IPS-NIHi7 (cell line): Measurements from ENCODE around the gene STIL.
"Not testable (repeated sequence)": the region's sequence is repeated elsewhere in the genome, so short reads cannot be mapped to it uniquely, and the experiment has no call there.

Experiments
- DNase-seq: peaks from one replicate; pipeline ENCODE4 v3.0.0; 2012; ENCODE audit warnings: mixed read lengths; ENCODE audit errors: extremely low spot score

STIL gene

DNA sequence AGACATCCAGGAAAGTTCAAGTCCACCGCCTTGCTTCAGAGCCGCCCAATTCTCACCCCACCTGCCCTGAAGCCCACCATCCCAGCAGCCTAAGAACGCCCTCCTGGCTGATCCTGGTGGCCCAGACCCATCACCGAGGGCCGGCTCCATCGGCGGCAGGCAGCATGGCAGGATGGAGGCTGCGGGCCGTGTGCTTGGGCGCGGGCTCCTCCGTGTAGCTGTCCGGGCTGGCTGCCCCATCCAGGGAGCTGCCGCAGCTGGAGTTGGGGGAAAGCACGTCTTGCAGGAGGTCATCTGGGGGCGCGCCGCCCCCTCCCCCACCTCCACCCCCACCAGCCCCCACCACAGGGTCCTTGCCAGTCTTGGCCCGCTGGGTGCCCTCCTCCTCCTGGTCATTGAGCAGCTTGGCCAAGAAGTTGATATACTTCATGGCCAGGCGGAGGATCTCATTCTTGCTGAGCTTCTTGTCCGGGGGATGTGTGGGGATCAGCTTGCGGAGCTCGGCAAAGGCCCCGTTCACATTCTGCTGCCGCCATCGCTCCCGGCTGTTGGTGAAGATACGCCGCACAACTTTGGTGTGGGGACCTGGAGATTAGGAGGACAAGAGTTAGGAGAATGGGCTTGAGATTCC is 94.2 kb downstream of the STIL start:
- DNase-seq, result no peak

DNA sequence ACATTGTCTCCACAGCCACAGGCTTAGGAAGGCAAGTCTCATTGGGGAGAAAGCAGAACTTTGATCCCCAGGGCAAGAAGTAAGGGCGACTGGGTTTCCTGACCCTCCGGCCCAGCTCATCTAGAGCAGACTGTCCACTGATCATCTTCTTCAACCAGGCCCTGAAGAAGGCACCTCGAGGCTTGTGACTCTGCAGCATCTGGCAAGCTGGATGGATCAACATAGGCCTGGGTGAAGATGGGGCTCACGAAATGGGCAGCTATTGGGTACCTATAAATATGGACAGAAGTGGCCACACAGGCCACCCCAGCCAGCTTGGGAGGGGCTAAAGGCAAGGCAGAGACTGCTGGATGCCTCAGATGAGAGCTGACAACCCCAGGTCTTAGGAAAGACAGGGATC is 94.9 kb downstream of the STIL start:
- no peak for DNase-seq

DNA sequence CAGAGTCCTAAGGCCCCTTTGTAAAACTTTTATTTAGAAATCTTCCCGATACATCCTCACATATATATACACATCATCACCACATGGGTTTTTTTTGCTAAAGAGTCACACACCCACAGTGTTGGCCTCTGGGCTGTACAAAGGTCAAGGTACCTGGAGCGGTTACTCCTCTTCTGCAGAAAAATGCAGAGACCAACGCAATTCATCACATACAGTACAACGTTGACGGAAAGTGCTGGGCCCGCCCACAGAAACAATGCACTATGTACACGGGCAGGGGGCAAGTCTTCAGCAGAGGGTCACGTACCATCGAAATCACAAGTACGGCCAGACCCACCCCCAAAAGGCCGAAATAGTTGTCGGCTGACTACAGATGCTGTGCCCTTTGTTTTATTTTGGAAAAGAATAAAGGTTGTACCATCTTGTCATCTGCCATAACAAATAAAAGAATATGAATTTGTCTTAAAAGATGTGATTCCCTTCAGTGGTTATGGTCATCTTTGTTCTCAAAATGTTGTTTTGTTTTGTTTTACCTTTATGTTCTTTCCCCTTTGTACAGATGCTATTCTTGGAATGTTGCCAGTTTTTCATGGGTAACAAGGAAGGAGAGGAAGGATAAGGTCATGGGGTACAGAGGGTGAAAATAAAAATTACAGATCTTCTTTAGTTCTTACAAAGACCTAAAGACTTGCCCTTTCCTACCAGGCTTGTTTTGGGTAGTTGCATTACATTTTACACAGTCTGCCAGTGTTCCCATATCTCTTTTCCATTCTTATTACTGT is 97.5 kb downstream of the STIL start:
- DNase-seq, result no peak

DNA sequence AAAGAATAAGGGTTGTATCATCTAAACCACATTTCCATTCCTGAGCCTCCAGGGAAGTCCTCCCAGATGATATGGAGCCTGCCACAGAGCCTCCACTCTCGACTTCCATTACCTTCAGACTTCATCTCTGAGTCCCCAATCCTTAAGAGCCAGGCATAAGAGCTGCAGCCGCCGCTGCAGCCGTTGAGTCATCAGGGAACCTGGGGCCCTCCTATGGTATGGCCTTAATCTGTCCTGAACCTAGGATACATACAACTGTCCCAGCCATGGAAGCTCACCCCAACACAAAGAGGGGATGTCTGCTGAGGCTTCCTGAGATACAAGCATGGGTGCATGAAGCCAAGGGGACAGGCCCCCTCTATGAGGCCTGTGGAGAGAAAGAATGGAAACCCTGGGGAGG is 98.2 kb downstream of the STIL start:
- no peak for DNase-seq

DNA sequence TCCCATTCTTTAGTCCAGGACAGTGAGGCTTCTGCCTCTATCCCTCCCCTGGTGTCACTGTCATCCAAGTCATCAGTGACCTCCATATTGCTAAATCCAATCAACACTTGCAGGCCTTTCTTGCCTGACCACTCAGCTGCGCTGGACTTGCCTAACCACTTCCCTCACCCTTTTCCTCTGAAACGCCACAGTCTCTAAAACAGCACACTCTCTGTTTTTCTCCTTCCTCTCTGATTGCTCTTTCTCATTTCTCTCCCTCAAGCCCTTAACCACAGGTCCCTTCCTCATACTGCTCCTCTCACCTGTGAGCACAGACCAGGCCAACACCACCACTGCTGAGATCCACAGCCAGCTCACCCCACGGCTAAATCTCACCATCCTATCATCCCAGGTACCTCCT is 99.4 kb downstream of the STIL start:
- DNase-seq, result no peak

DNA sequence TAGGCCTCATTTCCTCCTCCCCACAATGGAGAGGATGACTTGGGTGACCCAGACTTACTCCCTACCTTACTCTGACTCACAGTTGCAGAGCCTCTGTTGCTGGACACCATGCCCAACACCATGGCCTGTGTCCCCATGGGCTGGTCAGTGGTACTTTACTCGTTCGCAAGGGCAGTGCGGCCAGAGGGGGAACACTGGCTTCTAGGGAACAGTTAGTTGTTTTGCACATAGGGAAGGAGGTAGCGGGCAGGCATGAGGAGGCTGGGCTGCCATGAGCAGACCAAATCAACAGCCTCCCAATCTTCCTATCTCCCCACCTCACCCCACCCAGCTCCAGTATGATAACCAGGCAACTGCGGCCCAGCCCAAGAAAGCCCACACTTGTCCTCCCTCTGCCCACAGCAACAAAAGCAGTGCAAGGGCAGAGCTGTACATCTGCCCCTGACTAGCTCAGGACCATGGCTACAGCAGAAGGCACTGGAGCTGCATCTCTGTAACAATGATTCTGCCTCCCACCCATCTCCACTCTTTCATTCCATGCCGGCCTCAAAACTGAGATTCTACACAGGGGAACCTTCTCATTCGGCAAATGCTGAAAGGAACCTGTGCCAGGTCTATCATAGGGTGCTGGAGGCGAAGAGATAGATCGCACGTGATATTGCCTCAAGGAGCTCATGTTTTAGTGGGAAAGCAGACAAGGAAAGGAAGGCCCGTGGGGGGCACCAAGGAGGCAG is 100.5 kb downstream of the STIL start:
- no peak for DNase-seq

DNA sequence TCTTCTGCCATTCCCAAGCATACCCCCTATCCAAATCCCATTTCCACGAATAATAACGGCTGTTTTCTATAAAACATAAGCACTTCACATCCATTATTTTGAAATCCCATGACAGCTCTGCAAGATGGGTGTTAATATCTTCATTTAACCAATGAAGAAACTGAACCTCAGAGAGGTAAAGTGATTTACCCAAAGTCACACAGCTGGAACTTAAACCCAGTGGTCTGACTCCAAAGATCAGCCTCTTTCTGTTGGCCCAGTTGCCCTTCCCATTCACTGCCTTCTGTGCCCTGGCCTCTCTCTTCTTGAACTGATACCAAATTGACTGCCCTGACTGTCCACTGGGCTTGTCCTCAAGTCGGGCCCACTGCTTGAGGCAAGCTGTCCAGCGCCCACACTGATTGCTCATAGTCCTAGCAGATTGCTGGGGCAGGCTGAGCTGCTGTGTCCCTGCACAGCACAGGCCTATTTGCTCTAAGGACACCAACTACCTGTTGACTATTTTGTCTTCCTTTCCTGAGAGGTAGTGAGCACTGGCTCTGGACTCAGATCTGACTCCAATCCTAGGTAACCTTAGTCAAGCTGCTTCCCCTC is 101.2 kb downstream of the STIL start:
- no peak for DNase-seq

DNA sequence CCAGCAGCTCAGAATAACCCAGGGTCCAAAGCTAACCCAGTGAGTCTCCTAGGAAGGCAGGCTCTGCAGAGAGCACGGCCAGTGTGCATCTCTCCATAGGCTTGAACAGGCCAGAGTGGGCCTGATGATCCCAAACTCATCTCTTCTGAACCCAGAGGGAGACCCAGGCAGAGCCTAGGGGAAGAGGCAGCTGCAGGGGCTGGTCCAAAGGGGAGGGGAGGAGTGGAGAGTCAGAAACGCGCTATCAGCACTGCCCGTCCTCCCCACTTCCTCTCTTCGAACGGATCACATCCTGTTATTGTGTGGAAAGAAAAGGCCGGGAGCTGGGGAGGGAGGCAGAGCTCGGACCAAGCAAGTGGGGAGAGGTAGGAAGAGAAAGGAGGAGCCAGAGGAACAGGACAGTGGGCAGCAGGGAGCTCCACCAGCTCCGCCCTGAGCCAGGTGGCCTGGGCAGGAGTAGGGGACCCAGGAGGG is 102.1 kb downstream of the STIL start:
- DNase-seq, result no peak

DNA sequence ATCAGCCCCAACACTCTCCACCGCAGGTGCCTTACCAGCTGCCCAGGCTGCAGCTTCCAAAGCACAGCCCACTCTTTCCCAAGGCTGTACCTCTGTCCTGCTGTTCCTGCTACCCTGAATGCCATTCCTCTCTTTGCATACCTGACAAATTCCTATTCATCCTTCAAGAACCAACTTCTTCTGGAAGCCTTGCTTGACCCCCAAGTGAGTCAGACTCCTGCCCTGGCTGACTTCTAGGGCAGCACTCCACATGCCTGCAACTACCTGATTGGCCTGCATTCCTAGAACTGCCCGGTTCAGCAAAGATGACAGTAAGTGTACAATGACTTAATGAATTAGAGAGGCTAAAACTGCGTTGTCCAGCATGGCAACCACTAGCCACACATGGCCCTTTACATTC is 103.3 kb downstream of the STIL start:
- no peak for DNase-seq

DNA sequence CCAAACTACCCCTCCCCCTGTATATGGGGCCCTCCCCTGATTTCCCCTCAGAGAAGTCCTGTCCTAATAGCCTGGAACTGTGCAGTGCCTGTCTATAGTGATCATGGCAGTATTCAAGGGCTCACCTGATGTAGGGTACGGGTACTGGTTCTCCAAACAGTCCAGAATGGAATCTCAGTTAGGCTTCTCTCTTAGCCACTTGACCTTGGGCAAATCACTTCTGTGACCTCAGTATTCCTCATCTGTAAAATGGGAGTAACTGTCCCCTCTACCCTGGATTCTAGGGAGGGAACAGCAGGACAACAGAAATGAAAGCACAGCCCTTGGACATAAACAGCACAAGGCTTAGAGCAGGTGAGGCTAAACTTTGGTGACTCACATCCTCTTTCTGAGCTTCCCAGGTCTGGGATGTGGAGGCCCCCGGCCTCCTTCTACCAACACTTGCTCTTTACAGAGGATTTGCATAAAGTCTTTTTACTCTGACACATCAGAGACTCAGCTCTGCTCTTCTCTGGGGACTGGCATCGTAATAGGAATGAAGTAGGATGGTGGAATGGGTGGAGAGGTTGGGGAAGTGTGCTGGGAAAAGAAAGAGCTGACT is 104.1 kb downstream of the STIL start:
- DNase-seq, result no peak

DNA sequence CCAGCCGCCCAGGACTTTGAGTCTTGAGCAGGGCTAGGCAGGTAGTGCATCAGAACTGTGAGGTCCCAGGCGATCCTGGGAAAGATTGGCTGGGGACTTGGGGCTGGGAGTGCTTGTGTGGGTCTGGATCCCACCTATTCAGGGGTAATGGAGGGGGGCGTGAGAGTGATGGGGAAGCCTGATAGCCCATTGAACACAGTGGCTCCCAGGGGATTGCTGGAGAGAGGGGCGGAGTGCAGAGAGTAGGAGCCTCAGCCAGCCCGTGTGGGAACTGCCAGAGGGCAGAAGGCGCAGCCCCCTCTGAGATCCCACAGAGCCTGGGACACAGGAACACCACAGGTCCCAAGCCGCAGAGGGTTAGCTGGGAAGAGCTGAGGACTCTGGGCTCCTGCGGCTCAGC is 104.9 kb downstream of the STIL start:
- no peak for DNase-seq

DNA sequence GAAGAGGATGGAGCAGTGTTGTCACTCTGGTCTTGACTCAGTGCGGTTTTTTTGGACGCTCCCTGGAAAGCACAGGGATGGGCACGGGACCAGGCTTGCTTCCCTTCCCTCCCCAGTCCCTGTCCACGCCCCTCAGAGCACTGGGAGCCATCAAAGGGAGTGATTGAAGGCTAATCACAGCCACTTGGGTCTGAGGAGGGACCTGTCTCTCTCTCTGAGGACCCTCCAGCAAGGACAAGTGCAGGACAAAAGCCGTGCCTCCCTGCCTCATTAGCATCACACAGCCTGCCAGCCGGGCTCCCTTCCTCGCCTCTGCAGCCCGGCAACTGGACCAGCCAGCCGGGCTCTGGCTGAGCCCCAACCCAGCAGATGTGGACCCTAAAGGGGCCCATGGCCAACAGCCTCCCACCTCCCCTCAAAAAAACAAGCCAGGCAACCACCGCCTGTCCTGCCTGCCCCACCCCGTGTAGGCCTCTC is 105.5 kb downstream of the STIL start:
- DNase-seq, result peak; percentile 81

DNA sequence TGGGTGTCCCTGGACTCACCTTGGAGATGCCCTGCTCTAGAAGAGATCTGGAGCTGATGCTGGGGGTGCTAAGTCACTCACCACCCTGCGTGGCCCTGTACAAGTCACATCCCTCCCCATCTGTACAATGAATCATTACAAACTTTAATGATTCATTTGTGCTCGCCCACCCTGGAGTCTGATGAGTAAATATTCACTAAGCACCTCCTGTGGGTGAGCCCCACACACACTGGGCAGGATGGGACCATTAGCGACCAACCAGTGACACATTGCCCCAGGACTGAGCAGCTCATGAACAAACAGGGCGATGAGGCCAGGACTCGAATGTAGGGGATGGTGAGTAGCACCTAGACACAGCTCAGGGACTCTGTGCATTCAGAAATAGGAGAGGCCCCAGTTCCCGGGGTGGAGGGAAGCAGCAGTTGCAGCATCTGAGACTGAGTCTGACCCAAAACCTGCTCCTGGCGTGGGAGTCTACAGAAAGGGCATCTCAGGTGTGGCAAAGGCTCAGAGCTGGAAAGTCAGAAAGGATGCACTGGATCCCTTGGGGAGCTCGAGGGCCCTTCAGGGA is 106.1 kb downstream of the STIL start:
- no peak for DNase-seq

DNA sequence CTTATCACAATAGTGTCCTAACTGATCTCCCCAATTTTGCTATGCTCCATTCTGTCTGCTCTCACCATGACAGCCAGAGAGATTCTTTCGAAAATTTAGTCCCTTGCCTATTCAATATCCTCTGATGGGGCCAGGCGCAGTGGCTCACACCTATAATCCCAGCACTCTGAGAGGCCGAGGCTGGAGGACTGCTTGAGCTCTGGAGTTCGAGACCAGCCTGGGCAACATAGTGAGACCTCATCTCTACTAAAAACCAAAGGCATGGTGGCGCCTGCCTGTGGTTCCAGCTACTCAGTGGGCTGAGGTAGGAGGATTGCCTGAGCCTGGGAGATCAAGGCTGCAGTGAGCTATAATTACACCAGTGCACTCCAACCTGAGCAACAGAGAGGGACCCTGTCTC is 108.0 kb downstream of the STIL start:
- no peak for DNase-seq

DNA sequence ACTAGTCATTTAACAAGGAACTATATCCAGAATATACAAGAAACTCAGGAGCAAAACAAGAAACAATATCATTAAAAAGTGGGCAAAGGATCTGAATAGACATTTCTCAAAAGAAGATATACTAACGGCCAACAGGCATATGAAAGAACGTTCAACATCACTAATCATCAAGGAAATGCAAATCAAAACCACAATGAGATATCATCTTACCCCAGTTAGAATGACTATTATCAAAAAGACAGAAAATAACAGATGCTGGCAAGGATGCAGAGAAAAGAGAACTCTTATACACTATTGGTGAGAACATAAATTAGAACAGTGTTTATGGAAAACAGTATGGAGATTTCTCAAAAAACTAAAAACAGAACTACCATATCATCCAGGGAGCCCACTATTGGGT is 110.4 kb downstream of the STIL start:
- DNase-seq, result not testable (repeated sequence)

DNA sequence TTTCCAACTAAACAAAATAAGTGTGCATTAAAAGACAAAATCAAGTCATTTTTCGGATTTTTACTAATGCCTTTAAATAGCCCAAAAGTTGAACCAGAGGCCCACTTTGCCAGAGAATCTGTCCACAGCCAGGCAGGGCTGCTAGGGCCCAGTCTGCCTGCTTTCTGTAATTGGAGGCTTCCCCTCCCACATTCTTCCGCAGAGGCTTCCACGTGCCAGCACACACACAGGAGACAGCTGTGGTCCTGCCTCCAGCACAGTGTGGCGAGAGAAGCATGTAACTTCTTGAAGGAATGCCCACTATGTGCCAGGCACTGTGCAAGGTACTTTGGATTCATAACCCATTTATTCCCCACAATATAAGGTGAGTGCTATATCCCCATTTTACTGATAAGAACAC is 112.8 kb downstream of the STIL start:
- no peak for DNase-seq
